GM23338 (cell line): Measurements from ENCODE around the gene FES. TPM values are rescaled to one million over a fixed set of nuclear protein-coding genes. Genes with fewer than 3 reads are reported as not detected.
A peak's percentile ranks its signal among the peaks of the same experiment; 100 is the strongest.

Experiments used
- ATAC-seq: fragments of 200-7000 bp; cut with Tn5 transposase; 3 replicates; pipeline ENCODE4 v1.9.1; 2020
- DNase-seq: peaks from one replicate; pipeline ENCODE4 v3.0.0-alpha.2; 2015; ENCODE audit warnings: low spot score
- H2AFZ ChIP-seq: fragments of 200-600 bp; sonication (generic); 2 replicates; pipeline ENCODE4 v1.8.0; 2016; ENCODE audit warnings: antibody characterized with exemption, mild to moderate bottlenecking, moderate library complexity
- H3F3A ChIP-seq: fragments of 200-600 bp; sonication (generic); replicated peaks from 2 replicates; pipeline ENCODE4 v1.8.0; 2017; ENCODE audit warnings: antibody characterized with exemption, mixed run types, low read depth
- H3K27ac ChIP-seq: fragments of 200-600 bp; sonication (generic); 2 replicates; pipeline ENCODE4 v1.6.1; 2016; ENCODE audit warnings: low read depth
- H3K27me3 ChIP-seq: fragments of 200-600 bp; sonication (generic); 2 replicates; pipeline ENCODE4 v1.8.0; 2016; ENCODE audit warnings: mild to moderate bottlenecking, mixed run types, moderate library complexity; ENCODE audit not compliant: insufficient read depth
- H3K36me3 ChIP-seq: fragments of 200-600 bp; sonication (generic); 2 replicates; pipeline ENCODE4 v1.8.0; 2016; ENCODE audit warnings: mild to moderate bottlenecking; ENCODE audit not compliant: insufficient read depth
- H3K4me1 ChIP-seq: fragments of 200-600 bp; sonication (generic); 2 replicates; pipeline ENCODE4 v1.8.0; 2016; ENCODE audit warnings: mild to moderate bottlenecking, moderate library complexity; ENCODE audit not compliant: insufficient read depth
- H3K4me2 ChIP-seq: fragments of 200-600 bp; sonication (generic); 2 replicates; pipeline ENCODE4 v1.7.1; 2017; ENCODE audit warnings: mixed run types
- H3K4me3 ChIP-seq: fragments of 200-600 bp; sonication (generic); 2 replicates; pipeline ENCODE4 v1.6.1; 2016; ENCODE audit warnings: mixed run types
- H3K79me2 ChIP-seq: fragments of 200-600 bp; sonication (generic); replicated peaks from 2 replicates; pipeline ENCODE4 v1.8.0; 2017; ENCODE audit warnings: mild to moderate bottlenecking; ENCODE audit not compliant: insufficient read depth
- H3K9me2 ChIP-seq: fragments of 200-600 bp; sonication (generic); 2 replicates; pipeline ENCODE4 v1.8.0; 2017; ENCODE audit not compliant: insufficient read depth
- H4K20me1 ChIP-seq: fragments of 200-600 bp; sonication (generic); replicated peaks from 2 replicates; pipeline ENCODE4 v1.8.0; 2017; ENCODE audit warnings: mild to moderate bottlenecking; ENCODE audit not compliant: insufficient read depth
- H3K27ac Mint-ChIP-seq: 2 replicates; pipeline ENCODE4 v1.8.0; 2020; ENCODE audit warnings: inconsistent platforms, mild to moderate bottlenecking, moderate library complexity, mixed read lengths
- H3K27me3 Mint-ChIP-seq: 3 replicates; pipeline ENCODE4 v1.8.0; 2022; ENCODE audit warnings: low read depth, mild to moderate bottlenecking, moderate library complexity, mixed read lengths, inconsistent platforms; ENCODE audit not compliant: insufficient read depth, poor library complexity
- H3K36me3 Mint-ChIP-seq: 3 replicates; pipeline ENCODE4 v1.8.0; 2021; ENCODE audit warnings: low read depth, mild to moderate bottlenecking, inconsistent platforms, moderate library complexity, mixed read lengths
- H3K4me1 Mint-ChIP-seq: 3 replicates; pipeline ENCODE4 v1.8.0; 2020; ENCODE audit warnings: mild to moderate bottlenecking, inconsistent platforms, mixed read lengths
- H3K4me3 Mint-ChIP-seq: 3 replicates; pipeline ENCODE4 v1.8.0; 2021; ENCODE audit warnings: moderate library complexity, mild to moderate bottlenecking, inconsistent platforms, mixed read lengths
- H3K9me3 Mint-ChIP-seq: 3 replicates; pipeline ENCODE4 v1.8.0; 2020; ENCODE audit warnings: moderate library complexity, mild to moderate bottlenecking, inconsistent platforms, mixed read lengths
- CTCF ChIP-seq, 2 experiments: fragments of 200-600 bp in 1 of 2; sonication (generic) in 1 of 2; conservative IDR thresholded peaks; 2 replicates each; pipeline versions ENCODE4 v1.5.1 to v1.6.1; 2016 to 2017; ENCODE audit warnings: antibody characterized with exemption in 2 of 2, low read depth in 2 of 2, mild to moderate bottlenecking in 2 of 2, moderate library complexity in 1 of 2
- ETS1 ChIP-seq: IDR thresholded peaks from 2 replicates; pipeline ENCODE4 v1.6.1; 2016; ENCODE audit warnings: antibody characterized with exemption
- JUNB ChIP-seq: IDR thresholded peaks from one replicate; pipeline ENCODE4 v1.6.1; 2016; ENCODE audit warnings: antibody characterized with exemption; ENCODE audit not compliant: unreplicated experiment
- NANOG ChIP-seq: IDR thresholded peaks from 2 replicates; pipeline ENCODE4 v1.6.1; 2016; ENCODE audit warnings: antibody characterized with exemption, borderline replicate concordance
- POLR2AphosphoS5 ChIP-seq: IDR thresholded peaks from 2 replicates; pipeline ENCODE4 v1.6.1; 2016; ENCODE audit warnings: antibody characterized with exemption, low read depth
- STAT1 ChIP-seq: IDR thresholded peaks from one replicate; pipeline ENCODE4 v1.6.1; 2016; ENCODE audit warnings: antibody characterized with exemption; ENCODE audit not compliant: unreplicated experiment
- ZNF331 ChIP-seq: fragments of 250-450 bp; sonication (Bioruptor Pico); IDR thresholded peaks from 2 replicates; pipeline ENCODE4 v1.5.0; 2020; ENCODE audit warnings: low read depth, mild to moderate bottlenecking, moderate library complexity
- ZNF462 ChIP-seq: fragments of 250-450 bp; sonication (Bioruptor Pico); IDR thresholded peaks from 2 replicates; pipeline ENCODE4 v1.5.0; 2020; ENCODE audit warnings: mild to moderate bottlenecking, moderate library complexity
- polyA plus RNA-seq: library from polyadenylated mRNA; unstranded; fragments of >200 nt; fragmentation: Nextera tagmentation; extraction: Ambion mirVana; gene quantifications from 2 replicates; pipeline ENCODE4 v1.2.1, GENCODE V29; 2016
- total RNA-seq: library from RNA; depleted of rRNA; stranded (reverse); fragments of >200 nt; shearing (Covaris generic); gene quantifications from 2 replicates; pipeline ENCODE4 v1.2.3, GENCODE V29; 2014

FES gene
- total and polyA plus RNA-seq, 2 experiments from 2014 or later: 2.7 to 14.4 TPM

- TF ChIP-seq ZNF462 (CRISPR knock-in tag): no peak
- no peak for TF ChIP-seq STAT1
- no peak for TF ChIP-seq NANOG
- TF ChIP-seq ETS1: no peak
- TF ChIP-seq POLR2AphosphoS5: no peak
- no peak for TF ChIP-seq ZNF331
These were observed 8.3 kb downstream of the FES start (continued) for GRCh38 chr15:90892498-90893174.

- H2AFZ ChIP-seq: no peak overlapping the region
- no peaks in the 10 kb centered on the region for H3K9me2 ChIP-seq
- Mint-ChIP-seq H3K4me3 (no peak overlapping the region), H3K36me3 (peaks cover 8% of the 10 kb centered on the region), H3K27ac (no peak overlapping the region), H3K27me3 (peaks cover 16% of the 10 kb centered on the region), H3K4me1 (peaks cover 5% of the 10 kb centered on the region; the same call in 1 of the 3 replicates), H3K9me3 (no peaks in the 10 kb centered on the region)
- TF ChIP-seq JUNB: no peak
- peak; percentile 11 to 54; a peak in 2 of 4 replicates for TF ChIP-seq CTCF (conservative IDR thresholded peaks at IDR 0.05; ENCODE audit: low read depth in 2 of 2)
- no peaks in the 10 kb centered on the region for H3F3A ChIP-seq
- no peaks in the 10 kb centered on the region for H3K4me1 ChIP-seq
- no peaks in the 10 kb centered on the region for H3K79me2 ChIP-seq
- peak; percentile 17 for DNase-seq
- H3K27ac ChIP-seq: no peak overlapping the region
- H3K36me3 ChIP-seq: no peaks in the 10 kb centered on the region
- no peaks in the 10 kb centered on the region for H4K20me1 ChIP-seq
- H3K27me3 ChIP-seq: no peaks in the 10 kb centered on the region
- ATAC-seq: no peak; the same call in 2 of the 3 replicates
- no peak overlapping the region for H3K4me2 ChIP-seq
- no peak overlapping the region for H3K4me3 ChIP-seq
These were observed 9.1 kb downstream of the FES start for GRCh38 chr15:90893175-90894090.
